Caco-2 (cell line): ENCODE data around the gene SORCS2. TPM values are rescaled to one million over a fixed set of nuclear protein-coding genes. Genes with fewer than 3 reads are reported as not detected.

ENCODE experiments used
- BruUV-seq: library from RNA; stranded (reverse); fragments of 400-500 nt; replicated peaks from 2 replicates; lab custom pipeline; 2021; lab: Mats Ljungman, UMichigan
- CTCF ChIA-PET: fragments of 300-600 bp; sonication (Branson Sonifier 250); formaldehyde crosslinking; loops from one replicate; lab custom pipeline; 2022; ENCODE audit warnings: antibody characterized with exemption; lab: Charles Lee
- POLR2A ChIA-PET: fragments of 300-600 bp; sonication (Branson Sonifier 250); formaldehyde crosslinking; loops from one replicate; lab custom pipeline; 2022; ENCODE audit warnings: antibody characterized with exemption; lab: Charles Lee
- DNase-seq, 2 experiments: peaks; one replicate each; pipeline versions ENCODE4 v3.0.0 to v3.0.0-alpha.2; 2020 to 2022
- H3K27me3 ChIP-seq: replicated peaks from 2 replicates; pipeline ENCODE4 v1.6.0; 2011; ENCODE audit warnings: low read length; ENCODE audit not compliant: control insufficient read depth, insufficient read depth
- H3K36me3 ChIP-seq: 2 replicates; pipeline ENCODE4 v1.5.1; 2011; ENCODE audit warnings: low read length; ENCODE audit not compliant: control insufficient read depth, insufficient read depth
- H3K4me1 ChIP-seq: fragments of 250-450 bp; sonication (Bioruptor Pico); 2 replicates; pipeline ENCODE4 v1.5.1; 2020; ENCODE audit warnings: mild to moderate bottlenecking
- H3K4me3 ChIP-seq: 2 replicates; pipeline ENCODE4 v1.5.1; 2011; ENCODE audit warnings: low read depth, mild to moderate bottlenecking, control low read depth, low read length
- H3K9me3 ChIP-seq: fragments of 250-450 bp; sonication (Bioruptor Pico); 2 replicates; pipeline ENCODE4 v1.5.1; 2020; ENCODE audit warnings: mild to moderate bottlenecking, moderate library complexity
- H3K27ac Mint-ChIP-seq: one replicate; pipeline ENCODE4 v1.8.0; 2022; ENCODE audit warnings: mixed read lengths; ENCODE audit not compliant: unreplicated experiment
- H3K27me3 Mint-ChIP-seq: one replicate; pipeline ENCODE4 v1.8.0; 2022; ENCODE audit warnings: mixed read lengths; ENCODE audit not compliant: insufficient read depth, unreplicated experiment
- H3K36me3 Mint-ChIP-seq: one replicate; pipeline ENCODE4 v1.8.0; 2022; ENCODE audit warnings: mild to moderate bottlenecking, mixed read lengths; ENCODE audit not compliant: insufficient read depth, unreplicated experiment
- H3K4me1 Mint-ChIP-seq: one replicate; pipeline ENCODE4 v1.8.0; 2022; ENCODE audit warnings: low read depth, mixed read lengths; ENCODE audit not compliant: unreplicated experiment
- H3K4me3 Mint-ChIP-seq: one replicate; pipeline ENCODE4 v1.8.0; 2022; ENCODE audit warnings: mild to moderate bottlenecking, moderate library complexity, mixed read lengths; ENCODE audit not compliant: unreplicated experiment
- H3K9me3 Mint-ChIP-seq: one replicate; pipeline ENCODE4 v1.8.0; 2022; ENCODE audit warnings: mixed read lengths; ENCODE audit not compliant: unreplicated experiment
- intact Hi-C: fragments of 100-400 bp; cut with micrococcal nuclease; formaldehyde crosslinking; loops from one replicate; pipeline ENCODE4 v1.10.0; 2022; ENCODE audit not compliant: unreplicated experiment
- total RNA-seq: library from RNA; stranded (reverse); gene quantifications from 2 replicates; pipeline ENCODE4 v1.2.3, GENCODE V29; 2022
- TF ChIP-seq, protein P1 (sequence below), 2 experiments: fragments of 200-600 bp in 1 of 2; IDR thresholded peaks; 1 replicate in 1 of 2; 2 replicates in 1 of 2; pipeline versions ENCODE4 v1.5.1 to v1.8.0; 2011 to 2022; ENCODE audit warnings: antibody characterized with exemption in 1 of 2, control low read depth in 1 of 2, inconsistent platforms in 1 of 2, low read depth in 1 of 2, low read length in 1 of 2, mild to moderate bottlenecking in 1 of 2, moderate library complexity in 1 of 2; ENCODE audit not compliant: insufficient read depth in 1 of 2, severe bottlenecking in 1 of 2, unreplicated experiment in 1 of 2

SORCS2 gene
- total RNA-seq, 1 experiment from 2014 or later = 1.6 TPM

DNA sequence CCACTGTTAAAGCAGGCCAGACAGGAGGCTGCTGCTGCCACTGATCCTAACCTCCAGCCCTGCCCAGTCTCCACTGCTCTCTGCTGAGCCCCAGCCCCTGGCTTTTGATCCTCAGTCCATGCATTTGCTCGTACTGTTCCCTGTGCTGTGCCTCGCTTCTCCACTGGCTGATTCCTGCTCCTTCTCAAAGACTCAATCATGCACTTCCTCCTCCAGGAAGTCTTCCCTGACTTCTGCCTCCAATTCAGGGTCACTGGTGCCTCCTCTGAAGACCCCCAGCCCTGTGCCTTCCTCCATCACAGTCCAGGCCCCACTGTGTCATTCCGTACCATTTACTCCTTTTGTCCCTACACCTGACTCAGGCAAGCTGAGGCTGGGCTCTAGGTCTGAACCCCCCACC is 473.0 kb downstream of the SORCS2 start:
- H3K4me1 ChIP-seq = no peaks in the 10 kb centered on the region
- H3K27me3 ChIP-seq = no peaks in the 10 kb centered on the region
- no peaks in the 10 kb centered on the region for H3K9me3 Mint-ChIP-seq
- intact Hi-C loops = no loop called here
- no peaks in the 10 kb centered on the region for H3K27me3 Mint-ChIP-seq
- TF ChIP-seq, protein P1, sequence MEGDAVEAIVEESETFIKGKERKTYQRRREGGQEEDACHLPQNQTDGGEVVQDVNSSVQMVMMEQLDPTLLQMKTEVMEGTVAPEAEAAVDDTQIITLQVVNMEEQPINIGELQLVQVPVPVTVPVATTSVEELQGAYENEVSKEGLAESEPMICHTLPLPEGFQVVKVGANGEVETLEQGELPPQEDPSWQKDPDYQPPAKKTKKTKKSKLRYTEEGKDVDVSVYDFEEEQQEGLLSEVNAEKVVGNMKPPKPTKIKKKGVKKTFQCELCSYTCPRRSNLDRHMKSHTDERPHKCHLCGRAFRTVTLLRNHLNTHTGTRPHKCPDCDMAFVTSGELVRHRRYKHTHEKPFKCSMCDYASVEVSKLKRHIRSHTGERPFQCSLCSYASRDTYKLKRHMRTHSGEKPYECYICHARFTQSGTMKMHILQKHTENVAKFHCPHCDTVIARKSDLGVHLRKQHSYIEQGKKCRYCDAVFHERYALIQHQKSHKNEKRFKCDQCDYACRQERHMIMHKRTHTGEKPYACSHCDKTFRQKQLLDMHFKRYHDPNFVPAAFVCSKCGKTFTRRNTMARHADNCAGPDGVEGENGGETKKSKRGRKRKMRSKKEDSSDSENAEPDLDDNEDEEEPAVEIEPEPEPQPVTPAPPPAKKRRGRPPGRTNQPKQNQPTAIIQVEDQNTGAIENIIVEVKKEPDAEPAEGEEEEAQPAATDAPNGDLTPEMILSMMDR (IDR thresholded peaks at IDR 0.05; ENCODE audit: insufficient read depth in 1 of 2, low read depth in 1 of 2, low read length in 1 of 2, severe bottlenecking in 1 of 2, unreplicated experiment in 1 of 2) = no peak
- DNase-seq = no peak
- no peaks in the 10 kb centered on the region for H3K9me3 ChIP-seq
- ChIA-PET CTCF (no interaction called here), POLR2A (no interaction called here)
- H3K4me1 Mint-ChIP-seq = no peaks in the 10 kb centered on the region
- H3K36me3 Mint-ChIP-seq = no peaks in the 10 kb centered on the region
- H3K4me3 Mint-ChIP-seq = no peak overlapping the region
- no peaks in the 10 kb centered on the region for H3K36me3 ChIP-seq
- H3K27ac Mint-ChIP-seq = no peak overlapping the region
- no peak overlapping the region for H3K4me3 ChIP-seq
- BruUV-seq = no TSS peak

DNA sequence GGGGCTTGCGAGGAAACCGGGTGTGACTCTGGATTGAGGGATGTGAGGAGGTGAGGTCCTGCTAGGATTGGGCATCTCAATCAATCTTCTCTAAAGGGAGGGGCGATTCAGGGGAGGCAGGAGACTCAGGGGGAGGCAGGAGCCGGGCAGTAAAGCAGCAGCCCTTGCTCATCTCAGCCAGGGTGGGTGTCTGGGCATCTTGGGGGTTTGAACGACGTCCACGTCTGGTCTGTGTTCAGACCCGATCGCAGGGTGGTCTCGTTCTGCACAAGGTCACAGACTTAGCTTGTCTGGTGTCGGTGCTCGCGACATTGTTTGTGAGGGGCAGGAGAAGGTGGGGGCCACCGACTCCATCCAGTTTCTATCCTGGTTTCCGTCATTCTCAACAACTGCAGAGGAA is 473.7 kb downstream of the SORCS2 start:
- no peaks in the 10 kb centered on the region for H3K36me3 Mint-ChIP-seq

DNA sequence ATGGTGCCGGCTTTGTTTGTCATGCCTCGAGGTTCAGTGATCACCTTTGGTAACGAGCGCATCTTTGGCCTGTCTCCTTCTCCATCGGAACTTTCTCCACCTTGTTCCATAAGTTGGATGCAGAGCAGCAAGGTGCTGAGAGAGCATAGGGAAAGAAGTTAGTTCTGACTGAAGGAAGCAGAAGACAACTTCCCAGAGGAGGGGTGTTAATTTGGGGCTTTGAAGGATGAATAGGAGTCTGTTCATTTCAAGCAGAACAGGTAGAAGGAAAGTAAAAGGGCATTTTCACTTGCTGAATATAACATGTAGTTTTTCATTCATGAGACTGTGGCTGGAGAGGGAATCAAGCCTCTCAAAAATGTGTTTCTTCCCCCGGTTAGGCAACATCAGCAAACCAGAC is 474.4 kb downstream of the SORCS2 start:
- Histone ChIP-seq H3K4me3 (no peak overlapping the region), H3K27me3 (no peaks in the 10 kb centered on the region), H3K4me1 (no peaks in the 10 kb centered on the region), H3K9me3 (no peaks in the 10 kb centered on the region), H3K36me3 (no peaks in the 10 kb centered on the region)
- no peaks in the 10 kb centered on the region for H3K4me1 Mint-ChIP-seq
- intact Hi-C loops = no loop called here
- ChIA-PET CTCF (no interaction called here), POLR2A (no interaction called here)
- DNase-seq = no peak
- no peaks in the 10 kb centered on the region for H3K27me3 Mint-ChIP-seq
- H3K36me3 Mint-ChIP-seq = no peaks in the 10 kb centered on the region
- no peak overlapping the region for H3K27ac Mint-ChIP-seq
- BruUV-seq = no TSS peak
- no peaks in the 10 kb centered on the region for H3K9me3 Mint-ChIP-seq
- H3K4me3 Mint-ChIP-seq = no peak overlapping the region
- TF ChIP-seq, protein P1 (IDR thresholded peaks at IDR 0.05; ENCODE audit: insufficient read depth in 1 of 2, low read depth in 1 of 2, low read length in 1 of 2, severe bottlenecking in 1 of 2, unreplicated experiment in 1 of 2) = no peak

More for the DNA sequence above, 473.7 kb downstream of the SORCS2 start:
- DNase-seq = no peak
- Histone ChIP-seq H3K36me3 (no peaks in the 10 kb centered on the region), H3K27me3 (no peaks in the 10 kb centered on the region), H3K4me1 (no peaks in the 10 kb centered on the region), H3K9me3 (no peaks in the 10 kb centered on the region), H3K4me3 (no peak overlapping the region)
- no peaks in the 10 kb centered on the region for H3K27me3 Mint-ChIP-seq
- no peaks in the 10 kb centered on the region for H3K4me1 Mint-ChIP-seq
- intact Hi-C loops = no loop called here
- H3K4me3 Mint-ChIP-seq = no peak overlapping the region
- TF ChIP-seq, protein P1 (IDR thresholded peaks at IDR 0.05; ENCODE audit: insufficient read depth in 1 of 2, low read depth in 1 of 2, low read length in 1 of 2, severe bottlenecking in 1 of 2, unreplicated experiment in 1 of 2) = no peak
- no peak overlapping the region for H3K27ac Mint-ChIP-seq
- H3K9me3 Mint-ChIP-seq = no peaks in the 10 kb centered on the region
- CTCF ChIA-PET = no interaction called here
- BruUV-seq = no TSS peak
- POLR2A ChIA-PET = no interaction called here
